ENCODE measurements around the gene LMAN1L. TPM values are rescaled to one million over a fixed set of nuclear protein-coding genes. Genes with fewer than 3 reads are reported as not detected.

LMAN1L gene
- total and polyA plus RNA-seq, 3 donors from 2014 or later = 2.2 to 4.6 (median 4.3) TPM

GRCh38 chr15:74845581-74845980 lies 32.9 kb downstream of the LMAN1L start:
- 74 to 93% methylated on average over 3 to 4 of the region's 4 CpGs for WGBS, 2 donors
- peaks cover 30% of the 10 kb centered on the region for H3K4me1 ChIP-seq
- H3K27me3 ChIP-seq = no peaks in the 10 kb centered on the region
- H3K4me3 ChIP-seq = no peak overlapping the region
- peak overlapping the region in 1 of 2 donors; percentile 89 for H3K27ac ChIP-seq
- DNase-seq = no peak
- intact Hi-C loops (cut with DNase I; ENCODE audit: low total_unique reads) = no loop called here
- TF ChIP-seq CTCF (IDR thresholded peaks at IDR 0.05) = no peak
- TF ChIP-seq POLR2A (IDR thresholded peaks at IDR 0.05) = no peak
- no peaks in the 10 kb centered on the region for H3K36me3 ChIP-seq (ENCODE audit: low read depth, missing control alignments)
- no peaks in the 10 kb centered on the region for H3K9me3 ChIP-seq

DNA sequence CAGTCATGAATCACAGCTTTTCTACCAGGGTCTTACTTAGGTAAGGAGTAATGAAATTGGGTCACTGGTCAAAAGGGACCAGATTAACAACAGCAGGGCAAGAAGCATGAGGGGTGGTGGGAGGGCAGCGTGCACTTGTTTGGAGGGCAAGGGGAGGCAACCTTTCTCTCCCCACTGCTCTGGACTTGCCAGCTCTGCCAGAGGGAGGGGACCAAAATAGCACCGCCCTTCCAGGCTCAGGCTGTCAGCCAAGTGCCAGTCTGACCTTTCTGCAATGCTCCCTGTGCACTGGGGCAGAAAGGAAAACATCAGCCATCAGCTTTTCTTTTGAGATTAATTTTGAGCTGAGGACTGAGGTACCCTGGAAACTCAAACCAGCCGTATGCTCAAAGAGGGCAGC lies 34.8 kb downstream of the LMAN1L start:
- Histone ChIP-seq H3K4me1 (peaks cover 19% of the 10 kb centered on the region), H3K36me3 (ENCODE audit: low read depth, missing control alignments) (no peaks in the 10 kb centered on the region), H3K27me3 (no peaks in the 10 kb centered on the region), H3K27ac (no peak overlapping the region), H3K4me3 (no peak overlapping the region), H3K9me3 (no peaks in the 10 kb centered on the region)
- 92 to 93% methylated on average over 3 of the region's 3 CpGs for WGBS, 2 donors
- intact Hi-C loops (cut with DNase I; ENCODE audit: low total_unique reads) = no loop called here
- TF ChIP-seq POLR2A (IDR thresholded peaks at IDR 0.05) (no peak), CTCF (IDR thresholded peaks at IDR 0.05) (no peak)
- DNase-seq = no peak

DNA sequence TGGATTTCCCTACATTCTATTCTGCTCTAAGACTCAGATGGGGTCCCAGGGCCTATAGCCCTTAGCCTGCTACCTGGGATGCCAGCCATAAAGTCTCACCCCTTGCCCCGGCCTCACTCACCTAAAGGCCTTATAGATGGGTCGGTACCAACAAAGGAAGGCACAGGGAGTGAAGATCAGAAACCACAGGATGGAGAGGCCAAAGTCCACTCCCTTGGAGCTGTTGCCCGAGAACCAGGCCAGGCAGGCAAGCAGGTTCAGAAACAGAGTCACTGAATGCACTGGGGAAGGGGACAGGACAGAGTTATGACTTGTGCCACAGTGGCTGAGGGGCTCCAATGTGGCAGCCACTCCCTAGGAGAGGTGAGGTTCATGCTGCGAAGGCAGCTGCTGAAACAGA lies 37.8 kb downstream of the LMAN1L start:
- H3K9me3 ChIP-seq = no peaks in the 10 kb centered on the region
- no peaks in the 10 kb centered on the region for H3K4me1 ChIP-seq
- no peaks in the 10 kb centered on the region for H3K27me3 ChIP-seq
- TF ChIP-seq CTCF (IDR thresholded peaks at IDR 0.05) = no peak
- TF ChIP-seq POLR2A (IDR thresholded peaks at IDR 0.05) = no peak
- DNase-seq = no peak
- H3K27ac ChIP-seq = no peak overlapping the region
- intact Hi-C loops (cut with DNase I; ENCODE audit: low total_unique reads) = no loop called here
- H3K4me3 ChIP-seq = no peak overlapping the region
- H3K36me3 ChIP-seq (ENCODE audit: low read depth, missing control alignments) = no peaks in the 10 kb centered on the region
- 83 to 88% methylated on average over 3 to 4 of the region's 4 CpGs for WGBS, 2 donors

- intact Hi-C loops (cut with DNase I; ENCODE audit: low total_unique reads) = no loop called here
- no peaks in the 10 kb centered on the region for H3K36me3 ChIP-seq (ENCODE audit: low read depth, missing control alignments)
- 92 to 100% methylated on average over 1 to 7 of the region's 7 CpGs for WGBS, 2 donors
Measured at GRCh38 chr15:74851960-74852359, 39.3 kb downstream of the LMAN1L start.

More at GRCh38 chr15:74851960-74852359, 39.3 kb downstream of the LMAN1L start:
- Histone ChIP-seq H3K4me1 (no peaks in the 10 kb centered on the region), H3K4me3 (no peak overlapping the region), H3K9me3 (no peaks in the 10 kb centered on the region), H3K27me3 (no peaks in the 10 kb centered on the region), H3K27ac (no peak overlapping the region)
- DNase-seq = no peak
- TF ChIP-seq POLR2A (IDR thresholded peaks at IDR 0.05) (no peak), CTCF (IDR thresholded peaks at IDR 0.05) (no peak)
